Neural cell (in vitro differentiated cells): Measurements from ENCODE around the gene OR4K2. TPM values are rescaled to one million over a fixed set of nuclear protein-coding genes. Genes with fewer than 3 reads are reported as not detected.

ENCODE experiments used
- H2AFZ ChIP-seq: fragments of 200-600, 300-800 bp; sonication (generic), shearing (Covaris generic); 2 replicates; pipeline ENCODE4 v1.6.0; 2014; ENCODE audit warnings: low read depth, mild to moderate bottlenecking, antibody characterized with exemption, low read length, moderate library complexity
- H3F3A ChIP-seq: fragments of 200-600 bp; shearing (Covaris generic); 2 replicates; pipeline ENCODE4 v1.6.1; 2016; ENCODE audit warnings: mild to moderate bottlenecking, moderate library complexity, mixed read lengths, antibody characterized with exemption, low read length; ENCODE audit not compliant: insufficient read depth, poor library complexity, severe bottlenecking
- H3K27ac ChIP-seq: fragments of 200-600, 300-800 bp; sonication (generic), shearing (Covaris generic); 2 replicates; pipeline ENCODE4 v1.5.1; 2014; ENCODE audit warnings: mild to moderate bottlenecking, low read length, moderate library complexity
- H3K27me3 ChIP-seq: fragments of 300-800, 200-600 bp; sonication (generic), shearing (Covaris generic); 2 replicates; pipeline ENCODE4 v1.6.0; 2014; ENCODE audit warnings: mild to moderate bottlenecking, low read depth, low read length, moderate library complexity; ENCODE audit not compliant: insufficient read depth
- H3K36me3 ChIP-seq: fragments of 300-800, 200-600 bp; sonication (generic), shearing (Covaris generic); 2 replicates; pipeline ENCODE4 v1.5.1; 2014; ENCODE audit warnings: mild to moderate bottlenecking, antibody characterized with exemption, low read length, moderate library complexity; ENCODE audit not compliant: insufficient read depth
- H3K4me2 ChIP-seq: fragments of 300-800, 200-600 bp; sonication (generic), shearing (Covaris generic); 2 replicates; pipeline ENCODE4 v1.6.0; 2014; ENCODE audit warnings: mild to moderate bottlenecking, low read length
- H3K4me3 ChIP-seq: fragments of 300-800, 200-600 bp; sonication (generic), shearing (Covaris generic); 2 replicates; pipeline ENCODE4 v1.5.1; 2014; ENCODE audit warnings: mild to moderate bottlenecking, low read length, moderate library complexity
- H3K79me2 ChIP-seq: fragments of 200-600 bp; shearing (Covaris generic); replicated peaks from 2 replicates; pipeline ENCODE4 v1.6.0; 2014; ENCODE audit warnings: mild to moderate bottlenecking, low read length, moderate library complexity; ENCODE audit not compliant: insufficient read depth
- H3K9ac ChIP-seq: fragments of 300-800, 200-600 bp; sonication (generic), shearing (Covaris generic); 2 replicates; pipeline ENCODE4 v1.6.1; 2016; ENCODE audit warnings: mild to moderate bottlenecking, low read length, mixed read lengths
- H3K9me2 ChIP-seq: fragments of 200-600 bp; shearing (Covaris generic); 2 replicates; pipeline ENCODE4 v1.6.1; 2016; ENCODE audit warnings: mild to moderate bottlenecking, low read length, mixed read lengths; ENCODE audit not compliant: insufficient read depth
- H3K9me3 ChIP-seq: fragments of 200-600, 300-800 bp; sonication (generic), shearing (Covaris generic); 2 replicates; pipeline ENCODE4 v1.6.1; 2016; ENCODE audit warnings: mild to moderate bottlenecking, mixed run types, low read length, moderate library complexity, mixed read lengths
- H4K20me1 ChIP-seq: fragments of 200-600 bp; shearing (Covaris generic); 2 replicates; pipeline ENCODE4 v1.6.1; 2016; ENCODE audit warnings: mild to moderate bottlenecking, mixed run types; ENCODE audit not compliant: insufficient read depth
- CTCF ChIP-seq: fragments of 450-650 bp; IDR thresholded peaks from 2 replicates; pipeline ENCODE4 v1.5.1; 2014; ENCODE audit warnings: antibody characterized with exemption, mild to moderate bottlenecking, moderate library complexity; ENCODE audit not compliant: poor library complexity, severe bottlenecking
- EP300 ChIP-seq: fragments of 450-650 bp; conservative IDR thresholded peaks from 2 replicates; pipeline ENCODE4 v1.6.1; 2014; ENCODE audit warnings: antibody characterized with exemption, mild to moderate bottlenecking, moderate library complexity; ENCODE audit not compliant: poor library complexity, severe bottlenecking
- EZH2 ChIP-seq: fragments of 200-600, 300-800 bp; shearing (Covaris generic), sonication (generic); IDR thresholded peaks from 2 replicates; pipeline ENCODE4 v1.6.1; 2014; ENCODE audit warnings: antibody characterized with exemption, low read length, borderline replicate concordance, mild to moderate bottlenecking; ENCODE audit not compliant: insufficient read depth, poor library complexity, severe bottlenecking
- MXI1 ChIP-seq: fragments of 450-650 bp; conservative IDR thresholded peaks from 2 replicates; pipeline ENCODE4 v1.6.1; 2014; ENCODE audit warnings: antibody characterized with exemption, mild to moderate bottlenecking; ENCODE audit not compliant: poor library complexity, severe bottlenecking
- POLR2AphosphoS5 ChIP-seq: IDR thresholded peaks from 2 replicates; pipeline ENCODE4 v1.6.1; 2012
- RAD21 ChIP-seq: fragments of 450-650 bp; conservative IDR thresholded peaks from 2 replicates; pipeline ENCODE4 v1.6.1; 2014; ENCODE audit warnings: antibody characterized with exemption, mild to moderate bottlenecking, moderate library complexity
- REST ChIP-seq: IDR thresholded peaks from 2 replicates; pipeline ENCODE4 v1.6.1; 2012; ENCODE audit warnings: borderline replicate concordance
- SMC3 ChIP-seq: fragments of 450-650 bp; conservative IDR thresholded peaks from 2 replicates; pipeline ENCODE4 v1.6.1; 2014; ENCODE audit warnings: antibody characterized with exemption, mild to moderate bottlenecking, moderate library complexity; ENCODE audit not compliant: poor library complexity
- TAF1 ChIP-seq: IDR thresholded peaks from 2 replicates; pipeline ENCODE4 v1.6.1; 2012; ENCODE audit warnings: low read depth
- polyA plus RNA-seq: library from polyadenylated mRNA; depleted of rRNA; stranded (reverse); fragments of >200 nt; gene quantifications from 2 replicates; pipeline ENCODE4 v1.2.3, GENCODE V29; 2014

Gene OR4K2
- polyA plus RNA-seq, 1 donor from 2014 or later = not detected

GRCh38 chr14:19911114-19911513 is 36.2 kb downstream of the OR4K2 start:
- Histone ChIP-seq H3K27me3 (no peaks in the 10 kb centered on the region), H3K36me3 (no peaks in the 10 kb centered on the region), H3F3A (no peaks in the 10 kb centered on the region), H3K9ac (no peak overlapping the region), H3K4me3 (no peak overlapping the region), H3K9me2 (no peaks in the 10 kb centered on the region), H3K79me2 (no peaks in the 10 kb centered on the region), H3K4me2 (no peak overlapping the region), H4K20me1 (no peaks in the 10 kb centered on the region), H3K9me3 (peaks cover 7% of the 10 kb centered on the region), H2AFZ (no peak overlapping the region), H3K27ac (no peak overlapping the region)
- TF ChIP-seq REST (no peak), RAD21 (no peak), SMC3 (no peak), TAF1 (no peak), EZH2 (no peak), EP300 (no peak)

- Histone ChIP-seq H3K9ac (no peak overlapping the region), H3K9me2 (no peaks in the 10 kb centered on the region), H3K4me3 (no peak overlapping the region), H3K27me3 (no peaks in the 10 kb centered on the region), H4K20me1 (no peaks in the 10 kb centered on the region), H3K9me3 (no peaks in the 10 kb centered on the region), H3K36me3 (no peaks in the 10 kb centered on the region), H2AFZ (no peak overlapping the region), H3K4me2 (no peak overlapping the region), H3K79me2 (no peaks in the 10 kb centered on the region), H3F3A (no peaks in the 10 kb centered on the region), H3K27ac (no peak overlapping the region)
- TF ChIP-seq EZH2 = no peak
- TF ChIP-seq EP300 = no peak
- no peak for TF ChIP-seq RAD21
- no peak for TF ChIP-seq CTCF
- TF ChIP-seq TAF1 = no peak
- TF ChIP-seq POLR2AphosphoS5 = no peak
- no peak for TF ChIP-seq MXI1
- TF ChIP-seq REST = no peak
- no peak for TF ChIP-seq SMC3
Measured at GRCh38 chr14:19917243-19917642, 42.3 kb downstream of the OR4K2 start.
